ENCODE measurements around the gene NCAPH2. TPM values are rescaled to one million over a fixed set of nuclear protein-coding genes. Genes with fewer than 3 reads are reported as not detected.

The NCAPH2 gene
- total RNA-seq, 1 donor from 2014 or later, result 45.7 TPM

DNA sequence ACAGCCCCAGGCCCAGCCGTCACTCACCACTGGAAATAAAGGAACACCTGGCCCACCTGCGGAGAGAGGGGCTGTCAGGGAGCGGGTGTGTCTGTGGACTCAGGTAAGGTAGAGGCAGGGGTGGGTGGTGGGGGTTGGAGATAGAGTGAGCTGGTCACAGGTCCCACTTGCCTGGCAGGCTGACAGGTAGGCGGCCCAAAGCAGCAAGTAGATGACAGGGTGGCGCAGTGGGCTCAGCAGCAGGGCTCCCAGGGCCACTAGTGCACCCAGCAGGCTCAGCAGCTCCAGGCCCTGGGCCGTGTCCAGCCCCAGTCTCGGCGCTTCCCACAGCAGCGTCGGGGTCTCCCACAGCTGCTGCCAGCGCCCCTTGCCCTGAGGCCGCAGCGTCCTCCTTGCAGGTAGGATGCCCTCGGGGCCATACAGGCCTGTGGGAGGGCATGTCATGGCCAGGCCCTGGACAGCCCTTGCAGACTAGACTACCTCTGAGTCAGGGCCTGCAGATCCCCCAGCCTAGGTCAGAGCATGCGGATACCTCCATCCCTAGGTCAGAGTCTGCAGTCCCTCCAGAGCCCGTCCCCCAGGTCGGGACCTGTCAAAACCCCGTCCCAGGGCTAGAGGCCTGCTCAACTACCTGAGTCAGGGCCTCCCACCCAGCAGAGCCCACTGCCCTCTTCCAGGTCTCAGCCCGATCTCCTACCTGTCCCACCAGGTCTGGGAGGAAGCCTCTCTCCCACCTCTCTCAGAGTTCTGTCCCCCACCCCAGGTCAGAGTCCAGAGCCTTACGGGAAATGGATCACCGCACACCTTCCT, 1.2 kb upstream of the NCAPH2 start:
- H3K4me3 ChIP-seq, result peak overlapping the region; percentile 63 to 98
- TF ChIP-seq POLR2AphosphoS5 (IDR thresholded peaks at IDR 0.05; ENCODE audit: insufficient read depth in 1 of 2, low read depth in 1 of 2) (no peak), POLR2A (IDR thresholded peaks at IDR 0.05) (no peak)
- TF ChIP-seq, protein P1, sequence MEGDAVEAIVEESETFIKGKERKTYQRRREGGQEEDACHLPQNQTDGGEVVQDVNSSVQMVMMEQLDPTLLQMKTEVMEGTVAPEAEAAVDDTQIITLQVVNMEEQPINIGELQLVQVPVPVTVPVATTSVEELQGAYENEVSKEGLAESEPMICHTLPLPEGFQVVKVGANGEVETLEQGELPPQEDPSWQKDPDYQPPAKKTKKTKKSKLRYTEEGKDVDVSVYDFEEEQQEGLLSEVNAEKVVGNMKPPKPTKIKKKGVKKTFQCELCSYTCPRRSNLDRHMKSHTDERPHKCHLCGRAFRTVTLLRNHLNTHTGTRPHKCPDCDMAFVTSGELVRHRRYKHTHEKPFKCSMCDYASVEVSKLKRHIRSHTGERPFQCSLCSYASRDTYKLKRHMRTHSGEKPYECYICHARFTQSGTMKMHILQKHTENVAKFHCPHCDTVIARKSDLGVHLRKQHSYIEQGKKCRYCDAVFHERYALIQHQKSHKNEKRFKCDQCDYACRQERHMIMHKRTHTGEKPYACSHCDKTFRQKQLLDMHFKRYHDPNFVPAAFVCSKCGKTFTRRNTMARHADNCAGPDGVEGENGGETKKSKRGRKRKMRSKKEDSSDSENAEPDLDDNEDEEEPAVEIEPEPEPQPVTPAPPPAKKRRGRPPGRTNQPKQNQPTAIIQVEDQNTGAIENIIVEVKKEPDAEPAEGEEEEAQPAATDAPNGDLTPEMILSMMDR (IDR thresholded peaks at IDR 0.05), result no peak
- H3K27ac ChIP-seq, result peak overlapping the region; percentile 90
- H3K9me3 ChIP-seq, result no peaks in the 10 kb centered on the region
- H3K27me3 ChIP-seq, result no peaks in the 10 kb centered on the region
- H3K4me1 ChIP-seq, result peaks cover 49% of the 10 kb centered on the region
- DNase-seq (ENCODE audit: extremely low spot score in 2 of 2), result no peak
- intact Hi-C loops (cut with DNase I), result loop anchor here (5.0 kb wide), 1 partner anchor 570 kb away; no protein-coding TSS in a partner anchor
- H3K36me3 ChIP-seq, result peaks cover 0 to 31% of the 10 kb centered on the region in 2 donors

DNA sequence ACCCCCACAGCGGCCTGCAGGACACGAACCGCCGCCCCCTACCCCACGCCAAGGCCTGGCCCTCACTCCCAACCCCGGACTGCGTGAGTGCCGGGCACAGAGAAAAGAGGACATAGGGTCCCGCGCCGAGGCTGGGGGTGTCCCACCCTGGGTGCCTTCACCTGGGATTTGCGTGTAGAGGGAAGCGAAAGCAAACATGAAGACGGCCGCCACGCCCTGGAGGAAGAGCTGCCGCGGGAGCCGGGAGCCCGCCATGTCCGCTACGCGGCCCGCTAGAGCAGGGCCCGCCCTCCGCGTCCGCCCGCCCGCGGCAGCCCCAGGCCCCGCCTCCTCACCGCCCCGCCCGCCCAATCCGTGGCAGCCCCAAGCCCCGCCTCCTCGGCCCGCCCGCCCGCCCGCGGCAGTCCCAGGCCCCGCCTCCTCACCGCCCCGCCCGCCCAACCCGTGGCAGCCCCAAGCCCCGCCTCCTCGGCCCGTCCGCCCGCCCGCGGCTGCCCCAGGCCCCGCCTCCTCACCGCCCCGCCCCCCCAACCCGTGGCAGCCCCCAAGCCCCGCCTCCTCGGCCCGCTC, 518 bp upstream of the NCAPH2 start, which contains the start of gene LMF2:
Gene LMF2 (minus strand): TSS at position 282 of the 570 bp plus-strand sequence. CDS start 27 bp downstream, at position 255.
- TF ChIP-seq POLR2A (IDR thresholded peaks at IDR 0.05) (peak in 1 of 2 donors; percentile 20), POLR2AphosphoS5 (IDR thresholded peaks at IDR 0.05; ENCODE audit: insufficient read depth in 1 of 2, low read depth in 1 of 2) (peak in 1 of 2 donors; percentile 68)
- TF ChIP-seq, protein P1 (IDR thresholded peaks at IDR 0.05), result no peak
- peaks cover 0 to 31% of the 10 kb centered on the region in 2 donors for H3K36me3 ChIP-seq
- no peaks in the 10 kb centered on the region for H3K27me3 ChIP-seq
- peak within 1 kb of the TSS; percentile 76 to 98 for H3K4me3 ChIP-seq
- peaks cover 49% of the 10 kb centered on the region for H3K4me1 ChIP-seq
- H3K27ac ChIP-seq, result peak within 1 kb of the TSS; percentile 90
- no peak for DNase-seq (ENCODE audit: extremely low spot score in 2 of 2)
- intact Hi-C loops (cut with DNase I), result loop anchor here (5.0 kb wide), 1 partner anchor 570 kb away; no protein-coding TSS in a partner anchor
- no peaks in the 10 kb centered on the region for H3K9me3 ChIP-seq

DNA sequence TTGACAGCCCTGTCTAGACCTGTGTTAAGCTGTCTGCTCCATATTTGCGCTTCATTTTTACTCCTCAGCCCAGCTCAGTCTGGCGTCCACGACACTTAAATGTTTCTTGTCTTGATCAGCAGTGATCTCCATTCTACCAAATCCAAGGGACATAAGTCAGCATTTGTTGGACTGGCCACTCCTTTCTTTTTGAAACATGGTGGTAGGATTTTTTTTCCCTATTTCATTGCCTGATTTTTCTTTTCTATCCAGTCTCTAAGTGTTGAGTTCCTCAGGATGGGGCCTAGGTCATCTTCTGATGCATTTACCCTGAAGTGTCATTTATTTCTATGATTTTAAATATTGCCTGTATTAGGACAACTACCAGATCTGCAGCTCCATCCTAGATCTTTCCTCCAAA, 873 bp downstream of the NCAPH2 start:
- Histone ChIP-seq H3K27me3 (no peaks in the 10 kb centered on the region), H3K4me3 (peak overlapping the region; percentile 65 to 76), H3K9me3 (no peaks in the 10 kb centered on the region), H3K36me3 (peaks cover 0 to 19% of the 10 kb centered on the region in 2 donors), H3K4me1 (peaks cover 49% of the 10 kb centered on the region), H3K27ac (peak overlapping the region; percentile 79)
- no peak for DNase-seq (ENCODE audit: extremely low spot score in 2 of 2)
- intact Hi-C loops (cut with DNase I), result loop anchor here (5.0 kb wide), 1 partner anchor 572 kb away; no protein-coding TSS in a partner anchor
- TF ChIP-seq POLR2AphosphoS5 (IDR thresholded peaks at IDR 0.05; ENCODE audit: insufficient read depth in 1 of 2, low read depth in 1 of 2) (no peak), POLR2A (IDR thresholded peaks at IDR 0.05) (no peak)
- TF ChIP-seq, protein P1 (IDR thresholded peaks at IDR 0.05), result no peak

DNA sequence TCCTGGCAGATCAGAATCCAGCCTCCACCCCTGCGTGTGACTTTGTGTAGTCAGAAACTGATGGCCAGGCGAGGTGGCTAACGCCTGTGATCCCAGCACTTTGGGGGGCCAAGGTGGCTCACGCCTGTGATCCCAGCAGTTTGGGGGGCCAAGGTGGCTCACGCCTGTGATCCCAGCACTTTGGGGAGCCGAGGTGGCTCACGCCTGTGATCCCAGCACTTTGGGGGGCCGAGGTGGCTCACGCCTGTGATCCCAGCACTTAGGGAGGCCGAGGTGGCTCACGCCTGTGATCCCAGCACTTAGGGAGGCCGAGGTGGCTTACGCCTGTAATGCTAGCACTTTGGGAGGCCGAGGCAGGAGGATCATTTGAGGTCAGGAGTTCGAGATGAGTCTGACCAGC, 5.2 kb downstream of the NCAPH2 start:
- Histone ChIP-seq H3K9me3 (no peaks in the 10 kb centered on the region), H3K36me3 (peaks cover 0 to 16% of the 10 kb centered on the region in 2 donors), H3K27me3 (no peaks in the 10 kb centered on the region), H3K4me1 (peaks cover 16% of the 10 kb centered on the region), H3K4me3 (no peak overlapping the region), H3K27ac (no peak overlapping the region)
- intact Hi-C loops (cut with DNase I), result no loop called here
- TF ChIP-seq POLR2AphosphoS5 (IDR thresholded peaks at IDR 0.05; ENCODE audit: insufficient read depth in 1 of 2, low read depth in 1 of 2) (no peak), POLR2A (IDR thresholded peaks at IDR 0.05) (no peak)
- TF ChIP-seq, protein P1 (IDR thresholded peaks at IDR 0.05), result no peak
- no peak for DNase-seq (ENCODE audit: extremely low spot score in 2 of 2)
